Measurements from ENCODE around the gene ESRRB.

Gene ESRRB

GRCh38 chr14:76377735-76378074 is 1.8 kb downstream of the ESRRB start:
- Mint-ChIP-seq H3K36me3 (ENCODE audit: low read depth) (no peaks in the 10 kb centered on the region), H3K9me3 (no peaks in the 10 kb centered on the region), H3K27me3 (ENCODE audit: low read depth) (peaks cover 80% of the 10 kb centered on the region), H3K27ac (no peak overlapping the region), H3K4me1 (ENCODE audit: low read depth) (peaks cover 4% of the 10 kb centered on the region), H3K4me3 (no peak overlapping the region)

GRCh38 chr14:76380991-76381390 is 5.1 kb downstream of the ESRRB start:
- Mint-ChIP-seq H3K4me3 (no peak overlapping the region), H3K9me3 (no peaks in the 10 kb centered on the region), H3K4me1 (ENCODE audit: low read depth) (peaks cover 4% of the 10 kb centered on the region), H3K27me3 (ENCODE audit: low read depth) (peaks cover 81% of the 10 kb centered on the region), H3K36me3 (ENCODE audit: low read depth) (no peaks in the 10 kb centered on the region), H3K27ac (no peak overlapping the region)

GRCh38 chr14:76381817-76382494 is 6.0 kb downstream of the ESRRB start:
- Mint-ChIP-seq H3K4me1 (ENCODE audit: low read depth) (peaks cover 2% of the 10 kb centered on the region), H3K36me3 (ENCODE audit: low read depth) (no peaks in the 10 kb centered on the region), H3K27ac (no peak overlapping the region), H3K27me3 (ENCODE audit: low read depth) (peaks cover 75% of the 10 kb centered on the region), H3K4me3 (no peak overlapping the region), H3K9me3 (no peaks in the 10 kb centered on the region)

GRCh38 chr14:76382495-76382832 is 6.5 kb downstream of the ESRRB start:
- Mint-ChIP-seq H3K4me1 (ENCODE audit: low read depth) (peaks cover 1% of the 10 kb centered on the region), H3K27ac (no peak overlapping the region), H3K4me3 (no peak overlapping the region), H3K36me3 (ENCODE audit: low read depth) (no peaks in the 10 kb centered on the region), H3K27me3 (ENCODE audit: low read depth) (peaks cover 72% of the 10 kb centered on the region), H3K9me3 (no peaks in the 10 kb centered on the region)

GRCh38 chr14:76385435-76385834 is 9.5 kb downstream of the ESRRB start:
- Mint-ChIP-seq H3K4me1 (ENCODE audit: low read depth) (no peaks in the 10 kb centered on the region), H3K27me3 (ENCODE audit: low read depth) (peaks cover 47% of the 10 kb centered on the region), H3K36me3 (ENCODE audit: low read depth) (no peaks in the 10 kb centered on the region), H3K27ac (no peak overlapping the region), H3K9me3 (no peaks in the 10 kb centered on the region), H3K4me3 (no peak overlapping the region)

- Mint-ChIP-seq H3K9me3 (no peaks in the 10 kb centered on the region), H3K27ac (no peak overlapping the region), H3K27me3 (ENCODE audit: low read depth) (peaks cover 32% of the 10 kb centered on the region)
These were observed 11.2 kb downstream of the ESRRB start for GRCh38 chr14:76386944-76387782.

GRCh38 chr14:76389841-76390240 is 13.9 kb downstream of the ESRRB start:
- H3K36me3 Mint-ChIP-seq (ENCODE audit: low read depth): no peaks in the 10 kb centered on the region
- H3K27ac Mint-ChIP-seq: no peak overlapping the region
- H3K27me3 Mint-ChIP-seq (ENCODE audit: low read depth): peaks cover 12% of the 10 kb centered on the region
- H3K4me3 Mint-ChIP-seq: no peak overlapping the region
- H3K9me3 Mint-ChIP-seq: no peaks in the 10 kb centered on the region
- H3K4me1 Mint-ChIP-seq (ENCODE audit: low read depth): no peaks in the 10 kb centered on the region

More at GRCh38 chr14:76386944-76387782, 11.2 kb downstream of the ESRRB start:
- H3K4me1 Mint-ChIP-seq (ENCODE audit: low read depth): no peaks in the 10 kb centered on the region
- H3K4me3 Mint-ChIP-seq: no peak overlapping the region
- no peaks in the 10 kb centered on the region for H3K36me3 Mint-ChIP-seq (ENCODE audit: low read depth)

GRCh38 chr14:76390621-76391020 is 14.7 kb downstream of the ESRRB start:
- no peaks in the 10 kb centered on the region for H3K36me3 Mint-ChIP-seq (ENCODE audit: low read depth)
- no peaks in the 10 kb centered on the region for H3K9me3 Mint-ChIP-seq

GRCh38 chr14:76391981-76392690 is 16.2 kb downstream of the ESRRB start:
- Mint-ChIP-seq H3K9me3 (no peaks in the 10 kb centered on the region), H3K4me1 (ENCODE audit: low read depth) (no peaks in the 10 kb centered on the region)

More at GRCh38 chr14:76390621-76391020, 14.7 kb downstream of the ESRRB start:
- Mint-ChIP-seq H3K4me3 (no peak overlapping the region), H3K4me1 (ENCODE audit: low read depth) (no peaks in the 10 kb centered on the region), H3K27me3 (ENCODE audit: low read depth) (peaks cover 7% of the 10 kb centered on the region), H3K27ac (no peak overlapping the region)

GRCh38 chr14:76394569-76394968 is 18.6 kb downstream of the ESRRB start:
- Mint-ChIP-seq H3K27me3 (ENCODE audit: low read depth) (no peaks in the 10 kb centered on the region), H3K4me1 (ENCODE audit: low read depth) (no peaks in the 10 kb centered on the region), H3K36me3 (ENCODE audit: low read depth) (no peaks in the 10 kb centered on the region), H3K9me3 (no peaks in the 10 kb centered on the region), H3K4me3 (no peak overlapping the region), H3K27ac (no peak overlapping the region)

More at GRCh38 chr14:76391981-76392690, 16.2 kb downstream of the ESRRB start:
- Mint-ChIP-seq H3K36me3 (ENCODE audit: low read depth) (no peaks in the 10 kb centered on the region), H3K27me3 (ENCODE audit: low read depth) (peaks cover 3% of the 10 kb centered on the region), H3K4me3 (no peak overlapping the region), H3K27ac (no peak overlapping the region)

GRCh38 chr14:76395161-76395560 is 19.2 kb downstream of the ESRRB start:
- Mint-ChIP-seq H3K4me1 (ENCODE audit: low read depth) (no peaks in the 10 kb centered on the region), H3K4me3 (no peak overlapping the region), H3K36me3 (ENCODE audit: low read depth) (no peaks in the 10 kb centered on the region), H3K9me3 (no peaks in the 10 kb centered on the region), H3K27me3 (ENCODE audit: low read depth) (no peaks in the 10 kb centered on the region), H3K27ac (no peak overlapping the region)

GRCh38 chr14:76396714-76397187 is 20.8 kb downstream of the ESRRB start:
- Mint-ChIP-seq H3K36me3 (ENCODE audit: low read depth) (no peaks in the 10 kb centered on the region), H3K4me3 (no peak overlapping the region), H3K9me3 (no peaks in the 10 kb centered on the region), H3K27ac (no peak overlapping the region), H3K4me1 (ENCODE audit: low read depth) (no peaks in the 10 kb centered on the region), H3K27me3 (ENCODE audit: low read depth) (no peaks in the 10 kb centered on the region)

GRCh38 chr14:76405627-76406026 is 29.7 kb downstream of the ESRRB start:
- H3K36me3 Mint-ChIP-seq (ENCODE audit: low read depth): no peaks in the 10 kb centered on the region
- no peaks in the 10 kb centered on the region for H3K4me1 Mint-ChIP-seq (ENCODE audit: low read depth)
- no peaks in the 10 kb centered on the region for H3K9me3 Mint-ChIP-seq
- H3K27me3 Mint-ChIP-seq (ENCODE audit: low read depth): peaks cover 8% of the 10 kb centered on the region
- no peak overlapping the region for H3K4me3 Mint-ChIP-seq
- H3K27ac Mint-ChIP-seq: no peak overlapping the region

- Mint-ChIP-seq H3K27me3 (ENCODE audit: low read depth) (peaks cover 19% of the 10 kb centered on the region), H3K4me3 (no peak overlapping the region), H3K36me3 (ENCODE audit: low read depth) (no peaks in the 10 kb centered on the region), H3K4me1 (ENCODE audit: low read depth) (no peaks in the 10 kb centered on the region), H3K9me3 (no peaks in the 10 kb centered on the region), H3K27ac (no peak overlapping the region)
These were observed 31.7 kb downstream of the ESRRB start for GRCh38 chr14:76407449-76408150.

Measured in T-helper 1 cell treated with Interleukin-12 subunit alpha and Interleukin-12 subunit beta and Interleukin-4 antibody, amounts not matched to agents 30 μg/mL and 1 μg/mL, for 36 hours (primary cell).